SK-N-SH (cell line): ENCODE measurements around the gene B4GALNT1. TPM values are rescaled to one million over a fixed set of nuclear protein-coding genes. Genes with fewer than 3 reads are reported as not detected.

Experiments used
- CTCF ChIA-PET: fragments of 300-600, 350-600 bp; formaldehyde crosslinking; extraction: SDS; loops from one replicate; lab custom pipeline; 2021; lab: Yijun Ruan, JAX
- POLR2A ChIA-PET: fragments of 350-600 bp; sonication (Branson Sonifier 250); formaldehyde crosslinking; extraction: SDS; loops from one replicate; lab custom pipeline; 2020; ENCODE audit warnings: antibody characterized with exemption, inconsistent platforms; lab: Yijun Ruan, JAX
- DNase-seq: peaks from one replicate; pipeline ENCODE4 v3.0.0; 2012
- H2AFZ ChIP-seq: fragments of 200-600 bp; sonication (generic); 2 replicates; pipeline ENCODE4 v1.8.1; 2016; ENCODE audit warnings: antibody characterized with exemption, mild to moderate bottlenecking, low read depth
- H3F3A ChIP-seq: fragments of 200-600 bp; sonication (generic); replicated peaks from 2 replicates; pipeline ENCODE3; 2016; ENCODE audit warnings: antibody characterized with exemption, mild to moderate bottlenecking; ENCODE audit not compliant: insufficient read depth
- H3K27ac ChIP-seq, 2 experiments: fragments of 200-500 bp in 1 of 2; fragments of 200-600 bp in 1 of 2; sonication (Bioruptor generic) in 1 of 2; sonication (generic), shearing (Covaris generic) in 1 of 2; 2 replicates each; pipeline versions ENCODE4 v1.5.1 to v1.6.1; 2014 to 2016; ENCODE audit warnings: low read depth in 2 of 2, inconsistent platforms in 1 of 2, low read length in 1 of 2, mild to moderate bottlenecking in 1 of 2, mixed read lengths in 1 of 2
- H3K27me3 ChIP-seq: fragments of 200-600 bp; sonication (generic), shearing (Covaris generic); 2 replicates; pipeline ENCODE4 v1.6.1; 2016; ENCODE audit warnings: mixed run types; ENCODE audit not compliant: insufficient read depth
- H3K36me3 ChIP-seq, 2 experiments: fragments of 200-500 bp in 1 of 2; fragments of 200-600 bp in 1 of 2; sonication (Bioruptor generic) in 1 of 2; sonication (generic) in 1 of 2; replicated peaks in 1 of 2; 2 replicates each; pipeline versions ENCODE3 to v1.5.1; 2014 to 2016; ENCODE audit warnings: low read length in 1 of 2, mild to moderate bottlenecking in 1 of 2; ENCODE audit not compliant: insufficient read depth in 2 of 2, control insufficient read depth in 1 of 2
- H3K4me1 ChIP-seq, 2 experiments: fragments of 200-500 bp in 1 of 2; fragments of 200-600 bp in 1 of 2; sonication (Bioruptor generic) in 1 of 2; sonication (generic), shearing (Covaris generic) in 1 of 2; 2 replicates each; pipeline versions ENCODE4 v1.5.1 to v1.6.1; 2014 to 2016; ENCODE audit warnings: low read depth in 1 of 2, low read length in 1 of 2, mixed run types in 1 of 2; ENCODE audit not compliant: insufficient read depth in 2 of 2, control insufficient read depth in 1 of 2
- H3K4me2 ChIP-seq: fragments of 200-600 bp; sonication (generic), shearing (Covaris generic); 2 replicates; pipeline ENCODE4 v1.6.1; 2017; ENCODE audit warnings: mixed run types
- H3K4me3 ChIP-seq, 2 experiments: fragments of 200-500 bp in 1 of 2; fragments of 200-600 bp in 1 of 2; sonication (Bioruptor generic) in 1 of 2; sonication (generic), shearing (Covaris generic) in 1 of 2; 2 replicates each; pipeline versions ENCODE4 v1.5.1 to v1.8.1; 2014 to 2016; ENCODE audit warnings: low read depth in 2 of 2, inconsistent platforms in 1 of 2, low read length in 1 of 2, mild to moderate bottlenecking in 1 of 2, mixed read lengths in 1 of 2, moderate library complexity in 1 of 2
- H3K79me2 ChIP-seq: fragments of 200-600 bp; sonication (generic); 2 replicates; pipeline ENCODE4 v1.8.1; 2017; ENCODE audit warnings: mild to moderate bottlenecking; ENCODE audit not compliant: insufficient read depth
- H3K9ac ChIP-seq: fragments of 200-600 bp; sonication (generic); 2 replicates; pipeline ENCODE4 v1.6.1; 2017; ENCODE audit warnings: mixed run types
- H3K9me2 ChIP-seq: fragments of 200-600 bp; sonication (generic); 2 replicates; pipeline ENCODE4 v1.6.1; 2017; ENCODE audit warnings: mixed run types
- H3K9me3 ChIP-seq: fragments of 200-600 bp; sonication (generic); 2 replicates; pipeline ENCODE4 v1.6.1; 2017; ENCODE audit warnings: mixed run types, mild to moderate bottlenecking, moderate library complexity
- H4K20me1 ChIP-seq: fragments of 200-600 bp; sonication (generic); 2 replicates; pipeline ENCODE4 v1.6.1; 2017; ENCODE audit warnings: mild to moderate bottlenecking, mixed run types; ENCODE audit not compliant: insufficient read depth
- CTCF ChIP-seq: fragments of 200-600 bp; sonication (generic); IDR thresholded peaks from 2 replicates; pipeline ENCODE4 v1.6.1; 2017; ENCODE audit warnings: antibody characterized with exemption, mild to moderate bottlenecking, moderate library complexity
- ELF1 ChIP-seq: IDR thresholded peaks from 2 replicates; pipeline ENCODE4 v1.4.0; 2012
- EP300 ChIP-seq, 2 experiments: IDR thresholded peaks; 2 replicates each; pipeline versions ENCODE4 v1.4.0 to v1.6.1; 2012; ENCODE audit warnings: borderline replicate concordance in 1 of 2, low read depth in 1 of 2, low read length in 1 of 2
- FOSL2 ChIP-seq: IDR thresholded peaks from 2 replicates; pipeline ENCODE4 v1.4.0; 2012; ENCODE audit warnings: low read depth, mild to moderate bottlenecking, moderate library complexity, borderline replicate concordance
- FOXJ3 ChIP-seq: sonication (generic); formaldehyde crosslinking; IDR thresholded peaks from 2 replicates; pipeline ENCODE4 v1.5.1; 2020; ENCODE audit warnings: mild to moderate bottlenecking, missing genetic modification reagents
- GABPA ChIP-seq: IDR thresholded peaks from 2 replicates; pipeline ENCODE4 v1.4.0; 2012; ENCODE audit warnings: low read depth, mild to moderate bottlenecking
- JUND ChIP-seq: IDR thresholded peaks from 2 replicates; pipeline ENCODE4 v1.4.0; 2012
- MAX ChIP-seq: IDR thresholded peaks from 2 replicates; pipeline ENCODE4 v1.4.0; 2012; ENCODE audit warnings: low read depth
- MEF2A ChIP-seq: IDR thresholded peaks from 2 replicates; pipeline ENCODE4 v1.4.0; 2012; ENCODE audit warnings: low read depth, borderline replicate concordance
- MXI1 ChIP-seq: IDR thresholded peaks from 2 replicates; pipeline ENCODE4 v1.6.1; 2012; ENCODE audit warnings: mild to moderate bottlenecking, low read depth, low read length, improper control_type of control experiment
- NRF1 ChIP-seq: IDR thresholded peaks from 2 replicates; pipeline ENCODE4 v1.6.1; 2012; ENCODE audit warnings: low read depth, mild to moderate bottlenecking, low read length
- RXRA ChIP-seq: IDR thresholded peaks from 2 replicates; pipeline ENCODE4 v1.4.0; 2012; ENCODE audit warnings: low read depth, mild to moderate bottlenecking, borderline replicate concordance
- SIN3A ChIP-seq: IDR thresholded peaks from 2 replicates; pipeline ENCODE4 v1.6.1; 2012; ENCODE audit warnings: low read depth, mild to moderate bottlenecking, low read length, moderate library complexity, borderline replicate concordance
- TAF1 ChIP-seq: IDR thresholded peaks from 2 replicates; pipeline ENCODE4 v1.6.1; 2012; ENCODE audit warnings: low read depth, mild to moderate bottlenecking, low read length, moderate library complexity, borderline replicate concordance
- ZBTB33 ChIP-seq: IDR thresholded peaks from 2 replicates; pipeline ENCODE4 v1.4.0; 2012; ENCODE audit warnings: low read depth, borderline replicate concordance
- WGBS: methylation state at CpG from one replicate; pipeline ENCODE4 v1.1.6; 2017; ENCODE audit warnings: low lambda C conversion rate; 5-methylcytosine and 5-hydroxymethylcytosine counted together
- polyA plus RNA-seq, 3 experiments: library from polyadenylated mRNA; depleted of rRNA; stranded (reverse); fragments of >200 nt; gene quantifications; 2 replicates each; pipeline ENCODE4 v1.2.3, GENCODE V29; 2012
- TF ChIP-seq, protein P1 (sequence below): IDR thresholded peaks from 2 replicates; pipeline ENCODE4 v1.4.0; 2012; ENCODE audit warnings: low read depth, borderline replicate concordance
- TF ChIP-seq, protein P2 (sequence below): IDR thresholded peaks from 2 replicates; pipeline ENCODE4; 2012

B4GALNT1 gene
- polyA plus RNA-seq, 1 of the 3 experiments (the other 2 are of a cell fraction) = 5.3 TPM

- Histone ChIP-seq H3K9ac (no peak overlapping the region; the same call in 1 of the 2 replicates), H3F3A (peaks cover under 1% of the 10 kb centered on the region), H3K9me2 (no peaks in the 10 kb centered on the region), H3K27me3 (no peaks in the 10 kb centered on the region), H3K36me3 (peaks cover 0 to 47% of the 10 kb centered on the region in 2 experiments), H3K4me1 (peaks cover 5 to 29% of the 10 kb centered on the region in 2 experiments; a peak in 2 of 4 replicates), H3K4me3 (peak overlapping the region; percentile 51 to 75; a peak in 3 of 4 replicates), H3K79me2 (no peaks in the 10 kb centered on the region), H3K9me3 (no peaks in the 10 kb centered on the region), H2AFZ (no peak overlapping the region), H4K20me1 (no peaks in the 10 kb centered on the region), H3K27ac (no peak overlapping the region; a peak in 1 of 4 replicates), H3K4me2 (peak overlapping the region; percentile 85)
- TF ChIP-seq MXI1 = no peak
- no peak for DNase-seq
- ChIA-PET POLR2A (interaction anchor here (2.7 kb wide), 1 partner anchor 22 kb away, joined by 21 read pairs; the partner anchor contains the start of gene PIP4K2C), CTCF (interaction anchor here (1.4 to 7.4 kb wide), 7 partner anchors 8 to 154 kb away, joined by 4 to 90 read pairs (median 10); partner anchors contain the start of genes B4GALNT1 and PIP4K2C)
- 100% methylated on average over 7 of the region's 10 CpGs for WGBS
These were observed 20.1 kb downstream of the B4GALNT1 start for GRCh38 chr12:57612711-57613426.

DNA sequence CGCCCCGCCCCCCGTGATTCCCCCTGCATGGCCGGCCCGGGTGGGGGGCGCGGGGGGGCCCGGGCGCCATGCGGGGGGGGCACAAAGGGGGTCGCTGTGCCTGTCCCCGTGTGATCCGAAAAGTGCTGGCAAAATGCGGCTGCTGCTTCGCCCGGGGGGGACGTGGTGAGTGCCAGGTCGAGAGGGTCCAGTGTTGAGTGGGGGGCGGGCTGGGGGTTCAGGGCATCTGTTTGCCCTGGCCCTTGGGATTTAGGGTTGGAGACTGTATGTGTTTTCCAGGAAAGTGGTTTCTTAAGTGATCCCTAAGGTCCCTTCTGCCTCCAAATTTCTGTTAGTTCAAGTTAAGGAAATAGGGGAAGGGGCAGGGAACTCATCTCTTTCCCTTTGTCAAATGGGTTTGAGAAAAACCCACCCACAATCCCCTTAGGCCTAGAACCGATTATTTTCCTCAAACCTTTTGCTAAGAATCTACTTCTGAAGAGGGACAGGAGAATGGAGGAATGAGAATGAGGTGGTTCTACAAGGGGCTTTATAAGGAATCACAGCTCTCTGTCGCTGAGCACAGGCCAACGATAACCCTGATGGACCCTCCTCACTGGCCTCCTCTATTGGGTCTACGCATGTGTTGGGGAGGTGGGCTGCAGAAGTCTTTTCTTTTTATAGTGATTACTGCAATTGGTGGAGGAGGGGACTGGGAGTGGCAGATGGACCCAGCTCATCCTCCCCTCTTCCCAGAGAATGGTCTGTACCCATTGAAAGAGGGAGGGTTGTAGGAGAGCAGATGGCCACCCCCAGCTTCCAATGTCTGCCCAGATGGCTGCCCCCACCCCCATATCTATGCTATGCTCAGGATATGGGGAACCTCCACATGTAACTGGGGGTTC is 20.9 kb downstream of the B4GALNT1 start:
- peak overlapping the region; percentile 51 to 75 for H3K4me3 ChIP-seq
- peaks cover 0 to 55% of the 10 kb centered on the region in 2 experiments for H3K36me3 ChIP-seq
- H3F3A ChIP-seq = peaks cover 6% of the 10 kb centered on the region
- CTCF ChIA-PET = interaction anchor here (1.4 to 7.4 kb wide), 7 partner anchors 9 to 153 kb away, joined by 3 to 90 read pairs (median 10); partner anchors contain the start of gene B4GALNT1
- peak; percentile 64 for DNase-seq
- no peaks in the 10 kb centered on the region for H3K9me3 ChIP-seq
- peak overlapping the region; percentile 85 for H3K9ac ChIP-seq
- H3K27ac ChIP-seq = peak overlapping the region in 1 of 2 experiments; percentile 86; a peak in 2 of 4 replicates
- peaks cover 5 to 29% of the 10 kb centered on the region in 2 experiments; a peak in 2 of 4 replicates for H3K4me1 ChIP-seq
- no peaks in the 10 kb centered on the region for H3K27me3 ChIP-seq
- H3K9me2 ChIP-seq = no peaks in the 10 kb centered on the region
- 0 out of 2 replicates have a peak overlapping the region, but pooled peaks have one; percentile 20 for H2AFZ ChIP-seq
- 13% methylated on average over 12 of the region's 23 CpGs for WGBS
- H3K79me2 ChIP-seq = no peaks in the 10 kb centered on the region
- no peaks in the 10 kb centered on the region for H4K20me1 ChIP-seq
- POLR2A ChIA-PET = interaction anchor here (0.6 to 2.7 kb wide), 6 partner anchors 8 to 98 kb away, joined by 3 to 21 read pairs (median 4); partner anchors contain the start of genes DDIT3 and PIP4K2C
- H3K4me2 ChIP-seq = peak overlapping the region; percentile 85
- TF ChIP-seq MAX (no peak), CTCF (no peak), EP300 (IDR thresholded peaks at IDR 0.05; ENCODE audit: borderline replicate concordance in 1 of 2, low read depth in 1 of 2, low read length in 1 of 2) (no peak), RXRA (no peak), ZBTB33 (no peak), NRF1 (no peak), SIN3A (no peak), MXI1 (no peak), TAF1 (no peak), FOSL2 (no peak), FOXJ3 (no peak), GABPA (no peak), ELF1 (no peak), MEF2A (no peak), JUND (no peak)
- TF ChIP-seq, protein P1, sequence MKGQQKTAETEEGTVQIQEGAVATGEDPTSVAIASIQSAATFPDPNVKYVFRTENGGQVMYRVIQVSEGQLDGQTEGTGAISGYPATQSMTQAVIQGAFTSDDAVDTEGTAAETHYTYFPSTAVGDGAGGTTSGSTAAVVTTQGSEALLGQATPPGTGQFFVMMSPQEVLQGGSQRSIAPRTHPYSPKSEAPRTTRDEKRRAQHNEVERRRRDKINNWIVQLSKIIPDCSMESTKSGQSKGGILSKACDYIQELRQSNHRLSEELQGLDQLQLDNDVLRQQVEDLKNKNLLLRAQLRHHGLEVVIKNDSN = no peak
- TF ChIP-seq, protein P2, sequence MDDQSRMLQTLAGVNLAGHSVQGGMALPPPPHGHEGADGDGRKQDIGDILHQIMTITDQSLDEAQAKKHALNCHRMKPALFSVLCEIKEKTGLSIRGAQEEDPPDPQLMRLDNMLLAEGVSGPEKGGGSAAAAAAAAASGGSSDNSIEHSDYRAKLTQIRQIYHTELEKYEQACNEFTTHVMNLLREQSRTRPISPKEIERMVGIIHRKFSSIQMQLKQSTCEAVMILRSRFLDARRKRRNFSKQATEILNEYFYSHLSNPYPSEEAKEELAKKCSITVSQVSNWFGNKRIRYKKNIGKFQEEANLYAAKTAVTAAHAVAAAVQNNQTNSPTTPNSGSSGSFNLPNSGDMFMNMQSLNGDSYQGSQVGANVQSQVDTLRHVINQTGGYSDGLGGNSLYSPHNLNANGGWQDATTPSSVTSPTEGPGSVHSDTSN = no peak
